H9 (cell line): ENCODE data around the gene RSBN1L. TPM values are rescaled to one million over a fixed set of nuclear protein-coding genes. Genes with fewer than 3 reads are reported as not detected.

Experiments used
- DNase-seq: peaks from one replicate; pipeline ENCODE4 v3.0.0-alpha.2; 2017
- H2AFZ ChIP-seq: one replicate; pipeline ENCODE4 v1.6.1; 2013; ENCODE audit warnings: mild to moderate bottlenecking, low read length, control low read depth, moderate library complexity
- H2AK5ac ChIP-seq: 2 replicates; pipeline ENCODE4 v1.6.1; 2013; ENCODE audit warnings: low read length, control low read depth, mixed read lengths; ENCODE audit not compliant: insufficient read length
- H2BK120ac ChIP-seq: one replicate; pipeline ENCODE4 v1.6.1; 2013; ENCODE audit warnings: low read depth, mild to moderate bottlenecking, low read length, control low read depth, inconsistent platforms; ENCODE audit not compliant: poor library complexity, severe bottlenecking
- H2BK12ac ChIP-seq: 2 replicates; pipeline ENCODE4 v1.6.1; 2013; ENCODE audit warnings: low read length, control low read depth, mixed read lengths, low read depth; ENCODE audit not compliant: insufficient read length
- H2BK15ac ChIP-seq: 2 replicates; pipeline ENCODE4 v1.6.1; 2013; ENCODE audit warnings: low read depth, low read length, control low read depth
- H2BK20ac ChIP-seq: one replicate; pipeline ENCODE4 v1.6.1; 2013; ENCODE audit warnings: low read depth, mild to moderate bottlenecking, low read length, control low read depth, inconsistent platforms; ENCODE audit not compliant: poor library complexity, severe bottlenecking
- H2BK5ac ChIP-seq: 2 replicates; pipeline ENCODE4 v1.6.1; 2013; ENCODE audit warnings: low read length, control low read depth, mixed read lengths; ENCODE audit not compliant: insufficient read length
- H3K14ac ChIP-seq: 2 replicates; pipeline ENCODE4 v1.6.1; 2013; ENCODE audit warnings: low read length, control low read depth; ENCODE audit not compliant: insufficient read depth
- H3K18ac ChIP-seq: 2 replicates; pipeline ENCODE4 v1.6.1; 2013; ENCODE audit warnings: low read depth, mild to moderate bottlenecking, mixed read lengths, low read length, control low read depth; ENCODE audit not compliant: insufficient read length
- H3K23ac ChIP-seq: 2 replicates; pipeline ENCODE4 v1.6.1; 2013; ENCODE audit warnings: low read length, control low read depth, mixed read lengths, low read depth; ENCODE audit not compliant: insufficient read length
- H3K23me2 ChIP-seq: 2 replicates; pipeline ENCODE4 v1.6.1; 2013; ENCODE audit warnings: low read depth, mild to moderate bottlenecking, mixed read lengths, low read length, control low read depth; ENCODE audit not compliant: insufficient read length, poor library complexity, severe bottlenecking
- H3K27ac ChIP-seq: 2 replicates; pipeline ENCODE4 v1.5.1; 2013; ENCODE audit warnings: low read length, control low read depth, mixed read lengths, low read depth; ENCODE audit not compliant: insufficient read length
- H3K27me3 ChIP-seq: 2 replicates; pipeline ENCODE4 v1.6.1; 2013; ENCODE audit warnings: low read length, control low read depth, inconsistent platforms; ENCODE audit not compliant: insufficient read depth
- H3K4ac ChIP-seq: 2 replicates; pipeline ENCODE4 v1.6.1; 2013; ENCODE audit warnings: low read depth, mild to moderate bottlenecking, control low read depth, inconsistent platforms, low read length, moderate library complexity
- H3K4me1 ChIP-seq: 2 replicates; pipeline ENCODE4 v1.6.1; 2013; ENCODE audit warnings: low read length, control low read depth, inconsistent platforms; ENCODE audit not compliant: insufficient read depth
- H3K4me2 ChIP-seq: 2 replicates; pipeline ENCODE4 v1.6.1; 2013; ENCODE audit warnings: low read length, control low read depth, mixed read lengths; ENCODE audit not compliant: insufficient read length, insufficient read depth
- H3K56ac ChIP-seq: 2 replicates; pipeline ENCODE4 v1.6.1; 2013; ENCODE audit warnings: low read depth, mild to moderate bottlenecking, mixed read lengths, low read length, control low read depth; ENCODE audit not compliant: insufficient read length
- H3K79me1 ChIP-seq: 2 replicates; pipeline ENCODE4 v1.6.1; 2013; ENCODE audit warnings: low read depth, mild to moderate bottlenecking, moderate library complexity, low read length, control low read depth, inconsistent platforms; ENCODE audit not compliant: insufficient read depth, poor library complexity, severe bottlenecking
- H3K79me2 ChIP-seq: 2 replicates; pipeline ENCODE4 v1.6.1; 2013; ENCODE audit warnings: low read length, control low read depth, inconsistent platforms; ENCODE audit not compliant: insufficient read depth
- H3K9ac ChIP-seq: 2 replicates; pipeline ENCODE4 v1.6.1; 2013; ENCODE audit warnings: low read length, control low read depth, mixed read lengths; ENCODE audit not compliant: insufficient read length; ENCODE audit errors: extremely low read depth
- H3K9me3 ChIP-seq: one replicate; pipeline ENCODE4 v1.6.1; 2013; ENCODE audit warnings: low read depth, low read length, inconsistent platforms; ENCODE audit not compliant: control insufficient read depth
- H3T11ph ChIP-seq: one replicate; pipeline ENCODE4 v1.6.1; 2013; ENCODE audit warnings: mild to moderate bottlenecking, low read length, control low read depth, inconsistent platforms
- H4K20me1 ChIP-seq: one replicate; pipeline ENCODE4 v1.6.1; 2013; ENCODE audit not compliant: control insufficient read depth, insufficient read length, insufficient read depth
- H4K5ac ChIP-seq: 2 replicates; pipeline ENCODE4 v1.6.1; 2013; ENCODE audit warnings: low read depth, mild to moderate bottlenecking, mixed read lengths, low read length, control low read depth; ENCODE audit not compliant: insufficient read length
- H4K8ac ChIP-seq: replicated peaks from 2 replicates; pipeline ENCODE4 v1.6.1; 2013; ENCODE audit warnings: low read length, control low read depth, mixed read lengths, low read depth; ENCODE audit not compliant: insufficient read length
- H4K91ac ChIP-seq: 2 replicates; pipeline ENCODE4 v1.6.1; 2013; ENCODE audit warnings: low read depth, mild to moderate bottlenecking, moderate library complexity, mixed read lengths, low read length, control low read depth; ENCODE audit not compliant: insufficient read length
- H3K27ac Mint-ChIP-seq, 3 experiments: 2 replicates in 2 of 3; 3 replicates in 1 of 3; pipeline ENCODE4 v1.8.0; 2020 to 2021; ENCODE audit warnings: mixed read lengths in 3 of 3, mild to moderate bottlenecking in 1 of 3, moderate library complexity in 1 of 3
- H3K27me3 Mint-ChIP-seq: 2 replicates; pipeline ENCODE4 v1.8.0; 2021; ENCODE audit warnings: low read depth, mild to moderate bottlenecking, moderate library complexity, mixed read lengths
- H3K36me3 Mint-ChIP-seq, 3 experiments: 2 replicates in 2 of 3; 3 replicates in 1 of 3; pipeline ENCODE4 v1.8.0; 2020 to 2021; ENCODE audit warnings: low read depth in 3 of 3, mixed read lengths in 3 of 3; ENCODE audit not compliant: insufficient read depth in 1 of 3
- H3K4me1 Mint-ChIP-seq, 2 experiments: 2 replicates each; pipeline ENCODE4 v1.8.0; 2020; ENCODE audit warnings: mixed read lengths in 2 of 2
- H3K4me3 Mint-ChIP-seq, 2 experiments: 2 replicates in 1 of 2; 3 replicates in 1 of 2; pipeline ENCODE4 v1.8.0; 2020 to 2021; ENCODE audit warnings: mild to moderate bottlenecking in 2 of 2, mixed read lengths in 2 of 2, moderate library complexity in 1 of 2
- H3K9me3 Mint-ChIP-seq, 2 experiments: 2 replicates in 1 of 2; 3 replicates in 1 of 2; pipeline ENCODE4 v1.8.0; 2020; ENCODE audit warnings: mild to moderate bottlenecking in 2 of 2, mixed read lengths in 2 of 2, moderate library complexity in 1 of 2
- CTCF ChIP-seq: fragments of 200-600 bp; sonication (generic); conservative IDR thresholded peaks from 3 replicates; pipeline ENCODE4 v1.8.0; 2021; ENCODE audit warnings: antibody characterized with exemption, mild to moderate bottlenecking
- WGBS: extraction: QIAGEN DNeasy Blood & Tissue Kit; methylation state at CpG from one replicate; pipeline ENCODE4 v1.1.7; 2013; ENCODE audit warnings: missing lambda C conversion rate, low lambda C conversion rate, mixed read lengths; ENCODE audit not compliant: insufficient read length; ENCODE audit errors: extremely low coverage; 5-methylcytosine and 5-hydroxymethylcytosine counted together
- total RNA-seq: library from RNA; stranded (reverse); gene quantifications from 2 replicates; pipeline ENCODE4 v1.2.1, GENCODE V29; 2021

The RSBN1L gene
- total RNA-seq, 1 experiment from 2014 or later: 20.6 TPM

DNA sequence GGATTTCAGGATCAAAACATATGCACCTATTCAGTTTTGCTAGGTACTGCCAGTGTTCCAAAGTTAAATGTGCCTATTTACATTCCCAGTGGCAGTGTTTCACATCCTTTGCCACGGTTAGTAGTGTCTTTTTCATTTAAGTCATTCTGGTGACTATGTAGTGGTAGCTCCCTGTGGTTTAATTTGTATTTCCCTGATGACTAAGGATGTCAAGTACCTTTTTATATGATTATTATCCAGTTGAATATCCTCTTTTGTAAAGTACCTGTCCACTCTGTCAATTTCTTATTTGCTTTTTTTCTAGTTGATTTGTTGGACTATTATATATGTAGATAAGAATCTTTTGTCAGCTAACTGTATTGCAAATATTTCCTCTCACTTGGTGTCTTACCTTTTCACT is 56.9 kb downstream of the RSBN1L start:
- Mint-ChIP-seq H3K27ac (no peak overlapping the region), H3K4me3 (no peak overlapping the region), H3K27me3 (no peaks in the 10 kb centered on the region), H3K9me3 (no peaks in the 10 kb centered on the region), H3K36me3 (peaks cover 0 to 19% (median 13%) of the 10 kb centered on the region in 3 experiments; a peak in 6 of 7 replicates), H3K4me1 (no peaks in the 10 kb centered on the region)
- Histone ChIP-seq H3K14ac (no peak overlapping the region), H2AK5ac (no peak overlapping the region), H4K20me1 (no peaks in the 10 kb centered on the region), H3K27me3 (no peaks in the 10 kb centered on the region), H3K23ac (no peak overlapping the region), H3K79me1 (no peaks in the 10 kb centered on the region), H4K5ac (no peak overlapping the region), H3K4me1 (no peaks in the 10 kb centered on the region), H2BK15ac (no peak overlapping the region), H2AFZ (no peak overlapping the region), H3K9ac (no peak overlapping the region), H3K18ac (no peak overlapping the region), H2BK5ac (no peak overlapping the region), H3K4me2 (no peak overlapping the region), H4K8ac (no peak overlapping the region), H2BK20ac (no peak overlapping the region), H2BK120ac (no peak overlapping the region), H3K9me3 (no peaks in the 10 kb centered on the region), H3K23me2 (no peaks in the 10 kb centered on the region), H3K56ac (no peak overlapping the region), H4K91ac (no peak overlapping the region), H3K27ac (no peak overlapping the region), H3K4ac (no peak overlapping the region), H3K79me2 (no peaks in the 10 kb centered on the region), H2BK12ac (no peak overlapping the region), H3T11ph (no peak overlapping the region)
- no peak for DNase-seq
- TF ChIP-seq CTCF: no peak
- no CpG with 5 or more reads among the region's 1 CpG for WGBS
